HepG2 (cell line): Measurements from ENCODE around the gene BRMS1. TPM values are rescaled to one million over a fixed set of nuclear protein-coding genes. Genes with fewer than 3 reads are reported as not detected.

Experiments
- ATF4 ChIP-seq, 2 experiments: fragments of 450-650 bp in 1 of 2; sonication (generic) in 1 of 2; formaldehyde crosslinking; IDR thresholded peaks; 2 replicates each; pipeline versions ENCODE4 v1.5.0 to v1.8.0; 2020 to 2022; ENCODE audit warnings: mild to moderate bottlenecking in 1 of 2, missing genetic modification reagents in 1 of 2
- ATF7 ChIP-seq, 2 experiments: fragments of 450-650 bp in 1 of 2; sonication (generic) in 1 of 2; formaldehyde crosslinking in 1 of 2; IDR thresholded peaks; 2 replicates each; pipeline versions ENCODE4 v1.4.0 to v1.6.1; 2016 to 2020; ENCODE audit warnings: antibody characterized with exemption in 1 of 2, mild to moderate bottlenecking in 1 of 2, missing genetic modification reagents in 1 of 2
- CREM ChIP-seq, 2 experiments: sonication (generic) in 1 of 2; formaldehyde crosslinking in 1 of 2; IDR thresholded peaks; 2 replicates each; pipeline versions ENCODE4 v1.4.0 to v1.6.1; 2016 to 2020; ENCODE audit warnings: antibody characterized with exemption in 1 of 2, mild to moderate bottlenecking in 1 of 2, missing genetic modification reagents in 1 of 2
- GPBP1L1 ChIP-seq: sonication (generic); formaldehyde crosslinking; IDR thresholded peaks from 2 replicates; pipeline ENCODE4 v1.5.0; 2020; ENCODE audit warnings: mild to moderate bottlenecking, missing genetic modification reagents
- HDAC6 ChIP-seq: fragments of 200-600 bp; sonication (generic); IDR thresholded peaks from 2 replicates; pipeline ENCODE4 v1.7.0; 2017; ENCODE audit warnings: mild to moderate bottlenecking, antibody characterized with exemption, low read length, low read depth
- HES4 ChIP-seq: sonication (generic); formaldehyde crosslinking; IDR thresholded peaks from 2 replicates; pipeline ENCODE4 v1.9.0; 2021; ENCODE audit warnings: mild to moderate bottlenecking, missing genetic modification reagents, borderline replicate concordance
- KDM1A ChIP-seq: IDR thresholded peaks from 2 replicates; pipeline ENCODE4 v1.6.1; 2016; ENCODE audit warnings: missing compliant biosample characterization
- LBX2 ChIP-seq: sonication (generic); formaldehyde crosslinking; IDR thresholded peaks from 2 replicates; pipeline ENCODE4 v1.5.0; 2020; ENCODE audit warnings: missing genetic modification reagents, mild to moderate bottlenecking, borderline replicate concordance
- MAX ChIP-seq: IDR thresholded peaks from 2 replicates; pipeline ENCODE4 v1.6.1; 2012; ENCODE audit warnings: inconsistent platforms
- NCOR1 ChIP-seq: fragments of 200-600 bp; sonication (generic); IDR thresholded peaks from 2 replicates; pipeline ENCODE4 v1.7.0; 2017; ENCODE audit warnings: antibody characterized with exemption, low read length, borderline replicate concordance
- POLR2G ChIP-seq: fragments of 200-400 bp; formaldehyde crosslinking; IDR thresholded peaks from 2 replicates; pipeline ENCODE4 v1.6.1; 2018; ENCODE audit warnings: mild to moderate bottlenecking, low read depth, low read length, moderate library complexity
- TFDP2 ChIP-seq: sonication (generic); formaldehyde crosslinking; IDR thresholded peaks from 2 replicates; pipeline ENCODE4 v1.4.0; 2020; ENCODE audit warnings: missing genetic modification reagents
- ZFAT ChIP-seq: sonication (generic); formaldehyde crosslinking; conservative IDR thresholded peaks from 2 replicates; pipeline ENCODE4 v1.8.1; 2023; ENCODE audit warnings: missing genetic modification reagents, inconsistent platforms
- ZNF138 ChIP-seq: sonication (generic); formaldehyde crosslinking; IDR thresholded peaks from 2 replicates; pipeline ENCODE4 v1.5.0; 2020; ENCODE audit warnings: mild to moderate bottlenecking, low read depth, missing genetic modification reagents
- ZNF280D ChIP-seq: sonication (generic); formaldehyde crosslinking; IDR thresholded peaks from 2 replicates; pipeline ENCODE4 v1.5.1; 2020; ENCODE audit warnings: mild to moderate bottlenecking, missing genetic modification reagents
- ZNF639 ChIP-seq: conservative IDR thresholded peaks from 2 replicates; pipeline ENCODE4 v1.6.1; 2018; ENCODE audit warnings: missing genetic modification reagents
- ZNF674 ChIP-seq: sonication (generic); formaldehyde crosslinking; IDR thresholded peaks from 2 replicates; pipeline ENCODE4 v1.5.0; 2020; ENCODE audit warnings: low read depth, mild to moderate bottlenecking, missing genetic modification reagents
- ZSCAN21 ChIP-seq: sonication (generic); formaldehyde crosslinking; IDR thresholded peaks from 2 replicates; pipeline ENCODE4 v1.8.0; 2022; ENCODE audit warnings: mild to moderate bottlenecking, missing genetic modification reagents, moderate library complexity, borderline replicate concordance
- polyA plus RNA-seq, 8 experiments: library from polyadenylated mRNA; depleted of rRNA in 3 of 8; stranded (reverse) in 7 of 8; unstranded in 1 of 8; fragments of >200 nt; fragmentation: Illumina TruSeq in 4 of 8; extraction: Trizol in 4 of 8; gene quantifications; 2 replicates each; pipeline versions ENCODE4 v1.2.1 to v1.2.3, GENCODE V29; 2011 to 2016; ENCODE audit warnings: low read depth in 4 of 8, missing spikeins in 1 of 8, mixed read lengths in 1 of 8; ENCODE audit not compliant: insufficient read depth in 1 of 8
- total RNA-seq, 5 experiments: library from RNA; depleted of rRNA; stranded (reverse); fragments of >200 nt; fragmentation: Illumina TruSeq; extraction: Trizol; gene quantifications; 2 replicates each; pipeline ENCODE4 v1.2.3, GENCODE V29; 2016; ENCODE audit warnings: low read depth in 1 of 5

Gene BRMS1
- total and polyA plus RNA-seq, 2 of the 13 experiments (the other 11 are each of a cell fraction or from before 2014, with no cell fraction given), result 15.8 to 55.7 TPM

- TF ChIP-seq ZNF280D (CRISPR knock-in tag), result peak; percentile 71; the same call in 1 of the 2 replicates
- TF ChIP-seq HES4 (CRISPR knock-in tag), result no peak
- TF ChIP-seq LBX2, result no peak
- TF ChIP-seq GPBP1L1 (CRISPR knock-in tag), result no peak
- TF ChIP-seq ATF7 (IDR thresholded peaks at IDR 0.05), result no peak
- TF ChIP-seq ATF7 (CRISPR knock-in tag; IDR thresholded peaks at IDR 0.05), result no peak
- no peak for TF ChIP-seq ZNF138 (CRISPR knock-in tag)
- peak; percentile 61; the same call in 1 of the 2 replicates for TF ChIP-seq CREM (IDR thresholded peaks at IDR 0.05)
- TF ChIP-seq CREM (CRISPR knock-in tag; IDR thresholded peaks at IDR 0.05), result no peak
- no peak; the same call in 1 of the 2 replicates for TF ChIP-seq NCOR1
- TF ChIP-seq ZFAT, result no peak
- TF ChIP-seq ZNF674 (CRISPR knock-in tag), result no peak
- no peak for TF ChIP-seq KDM1A (CRISPR knock-in tag)
- no peak; the same call in 1 of the 2 replicates for TF ChIP-seq ZSCAN21
- no peak for TF ChIP-seq ATF4 (CRISPR knock-in tag; IDR thresholded peaks at IDR 0.05)
- TF ChIP-seq POLR2G, result peak; percentile 68
- TF ChIP-seq ZNF639 (CRISPR knock-in tag), result peak; percentile 67; the same call in 1 of the 2 replicates
- TF ChIP-seq HDAC6, result no peak
- TF ChIP-seq TFDP2, result peak; percentile 68; the same call in 1 of the 2 replicates
- TF ChIP-seq MAX, result peak; percentile 93
These were observed 8.4 kb downstream of the BRMS1 start, which contains the start of gene RIN1 (continued) for GRCh38 chr11:66336234-66337102.
